Left ventricle myocardium inferior (tissue), 1 donor: ENCODE data around the gene PDE4B. TPM values are rescaled to one million over a fixed set of nuclear protein-coding genes. Genes with fewer than 3 reads are reported as not detected.

Source experiments
- DNase-seq: peaks from one replicate; pipeline ENCODE4 v3.0.0-alpha.2; 2020
- H3K27ac ChIP-seq: fragments of 200-600 bp; replicated peaks from 2 replicates; pipeline ENCODE4 v1.8.0; 2021
- H3K27me3 ChIP-seq: fragments of 200-600 bp; 2 replicates; pipeline ENCODE4 v1.8.0; 2021; ENCODE audit warnings: low read depth
- H3K36me3 ChIP-seq: fragments of 200-600 bp; 2 replicates; pipeline ENCODE4 v1.8.0; 2021
- H3K4me1 ChIP-seq: fragments of 200-600 bp; 2 replicates; pipeline ENCODE4 v1.8.0; 2021
- H3K4me3 ChIP-seq: fragments of 200-600 bp; 2 replicates; pipeline ENCODE4 v1.8.0; 2021; ENCODE audit warnings: mild to moderate bottlenecking, moderate library complexity
- H3K9me3 ChIP-seq: fragments of 200-600 bp; replicated peaks from 2 replicates; pipeline ENCODE4 v1.8.0; 2021
- CTCF ChIP-seq: fragments of 200-600 bp; IDR thresholded peaks from 2 replicates; pipeline ENCODE4 v1.8.0; 2021; ENCODE audit warnings: antibody characterized with exemption, mild to moderate bottlenecking, borderline replicate concordance
- intact Hi-C: fragments of 100-400 bp; cut with micrococcal nuclease; formaldehyde crosslinking; loops from one replicate; pipeline ENCODE4 v1.11.0; 2022
- total RNA-seq: library from RNA; stranded (reverse); fragmentation: NEBNext Ultra II Directional; extraction: Animal tissue kit (Norgen Biotek cat#: 25700); gene quantifications from one replicate; pipeline ENCODE4 v1.2.1, GENCODE V29; 2021
- donor health status: DM: no; HTN: yes; CAD: no; lungs with severe emphysema.

PDE4B gene
- total RNA-seq, 1 donor from 2014 or later = 3.5 TPM

DNA sequence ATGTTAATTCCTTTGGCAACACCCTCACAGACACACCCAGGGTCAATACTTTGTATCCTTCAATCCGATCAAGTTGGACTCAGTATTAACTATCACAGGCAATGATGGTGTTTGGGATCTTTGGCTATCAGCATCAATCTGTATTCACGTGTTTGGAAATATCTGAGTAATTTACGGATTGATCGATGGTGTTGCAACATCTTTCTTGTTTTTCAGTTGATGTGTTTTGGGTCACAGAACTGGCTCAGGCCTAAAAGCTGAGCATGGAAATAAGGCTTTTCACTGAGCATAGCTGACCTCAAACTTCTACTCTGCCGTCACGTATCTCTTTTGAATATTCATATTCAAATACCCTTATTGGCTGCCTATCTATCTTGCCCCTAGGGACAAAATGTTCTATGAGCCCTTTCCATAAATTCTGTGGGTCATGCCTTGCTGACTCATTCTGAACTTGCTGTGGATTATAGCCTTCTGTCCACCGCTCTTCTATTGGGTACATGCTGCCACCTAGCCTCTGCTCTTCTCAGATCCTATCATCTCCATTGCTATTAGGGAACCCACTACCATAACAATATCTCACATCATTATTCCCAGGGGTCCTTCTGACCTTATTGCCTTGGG is 156.0 kb downstream of the PDE4B start:
- Histone ChIP-seq H3K4me1 (no peaks in the 10 kb centered on the region), H3K9me3 (no peaks in the 10 kb centered on the region), H3K36me3 (no peaks in the 10 kb centered on the region), H3K27me3 (no peaks in the 10 kb centered on the region), H3K27ac (no peak overlapping the region), H3K4me3 (no peak overlapping the region)
- no peak for DNase-seq
- no peak for TF ChIP-seq CTCF
- intact Hi-C loops = no loop called here

DNA sequence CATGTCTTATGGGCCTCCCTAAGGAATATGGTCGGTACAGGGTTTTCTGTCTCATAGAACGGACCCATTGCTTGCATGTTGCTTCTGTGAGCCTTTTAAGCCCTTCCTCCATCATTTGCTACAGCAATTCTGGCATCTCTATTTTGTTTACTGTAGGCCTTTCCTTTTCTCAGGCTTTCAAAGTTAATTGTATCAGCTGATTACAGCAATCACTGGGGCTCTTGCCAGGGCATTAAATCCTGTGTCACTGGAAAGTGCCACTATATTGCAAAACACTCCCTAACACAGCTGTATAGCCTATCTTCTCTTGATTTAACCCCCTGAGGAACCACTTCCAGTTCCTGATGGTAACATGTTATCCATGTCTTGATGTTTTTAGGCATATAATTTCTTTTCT is 156.5 kb downstream of the PDE4B start:
- TF ChIP-seq CTCF = no peak
- no peaks in the 10 kb centered on the region for H3K27me3 ChIP-seq
- H3K4me3 ChIP-seq = no peak overlapping the region
- H3K27ac ChIP-seq = no peak overlapping the region
- intact Hi-C loops = no loop called here
- no peaks in the 10 kb centered on the region for H3K4me1 ChIP-seq
- H3K36me3 ChIP-seq = no peaks in the 10 kb centered on the region
- H3K9me3 ChIP-seq = no peaks in the 10 kb centered on the region
- no peak for DNase-seq

DNA sequence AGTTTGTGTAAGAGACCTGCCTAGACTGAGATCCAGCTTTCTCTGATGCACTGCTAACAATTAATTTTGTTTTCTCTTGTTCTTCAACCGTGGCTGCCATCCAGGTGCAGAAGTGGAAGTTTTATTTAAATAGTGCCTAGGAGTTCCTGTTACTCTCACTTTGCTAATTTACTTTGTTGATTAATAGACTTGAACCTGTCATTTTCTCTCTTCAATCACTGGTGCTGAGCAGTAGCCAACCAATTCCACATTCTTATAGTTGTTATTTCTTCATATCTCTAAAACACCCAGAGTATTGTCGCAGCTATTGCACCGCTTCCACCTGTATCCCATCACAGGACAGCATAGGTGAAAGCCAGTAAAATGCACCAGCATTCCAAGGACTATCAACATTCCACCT is 157.2 kb downstream of the PDE4B start:
- intact Hi-C loops = no loop called here
- Histone ChIP-seq H3K4me3 (no peak overlapping the region), H3K27me3 (no peaks in the 10 kb centered on the region), H3K27ac (no peak overlapping the region), H3K4me1 (no peaks in the 10 kb centered on the region), H3K9me3 (no peaks in the 10 kb centered on the region), H3K36me3 (no peaks in the 10 kb centered on the region)
- no peak for TF ChIP-seq CTCF
- no peak for DNase-seq

DNA sequence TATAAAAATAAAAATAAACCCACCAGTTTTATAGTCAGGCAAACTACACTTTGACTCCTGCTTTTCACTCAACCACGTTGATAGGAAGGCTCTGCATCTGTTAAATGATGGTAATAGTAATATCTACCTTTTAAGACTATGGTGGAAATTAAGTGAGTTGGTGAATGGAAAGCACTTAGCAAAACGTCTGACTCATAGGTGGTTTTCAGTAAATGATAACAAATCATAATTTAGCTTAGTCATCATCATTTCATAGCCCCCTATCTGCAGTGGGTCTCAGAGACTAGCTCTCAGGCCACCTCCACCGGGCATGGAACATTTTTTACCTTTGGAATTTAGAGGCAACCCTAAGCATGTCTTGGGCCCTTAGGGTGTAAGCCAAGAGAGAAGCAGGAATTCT is 160.0 kb downstream of the PDE4B start:
- intact Hi-C loops = no loop called here
- Histone ChIP-seq H3K27me3 (no peaks in the 10 kb centered on the region), H3K36me3 (no peaks in the 10 kb centered on the region), H3K27ac (no peak overlapping the region), H3K9me3 (no peaks in the 10 kb centered on the region), H3K4me1 (no peaks in the 10 kb centered on the region), H3K4me3 (no peak overlapping the region)
- no peak for DNase-seq
- no peak for TF ChIP-seq CTCF

DNA sequence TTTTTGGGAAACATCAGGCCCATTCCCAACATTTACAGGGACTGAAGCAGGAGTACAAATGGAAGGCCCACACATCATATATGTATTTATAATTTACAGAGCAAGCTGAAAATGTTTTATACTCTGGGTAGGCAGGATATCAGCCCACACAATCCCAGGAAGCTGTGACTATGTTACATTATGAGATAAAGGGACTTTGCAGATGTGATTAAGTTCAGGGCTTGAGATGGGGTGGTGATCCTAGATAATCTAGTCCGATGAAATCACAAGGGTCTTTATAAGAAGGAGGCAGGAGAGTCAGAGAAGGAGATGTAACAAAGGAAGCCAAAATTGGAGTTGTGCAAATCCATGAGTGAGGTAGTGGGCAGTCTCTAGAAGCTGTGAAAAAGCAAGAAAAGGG is 160.5 kb downstream of the PDE4B start:
- Histone ChIP-seq H3K4me3 (no peak overlapping the region), H3K27ac (no peak overlapping the region), H3K4me1 (no peaks in the 10 kb centered on the region), H3K9me3 (no peaks in the 10 kb centered on the region), H3K27me3 (no peaks in the 10 kb centered on the region), H3K36me3 (no peaks in the 10 kb centered on the region)
- DNase-seq = no peak
- TF ChIP-seq CTCF = no peak
- intact Hi-C loops = no loop called here
